GM21619 (cell line): ENCODE data around the gene CYP1B1.
"Not testable (repeated sequence)": the region's sequence is repeated elsewhere in the genome, so short reads cannot be mapped to it uniquely, and the experiment has no call there.

Source experiments
- ATAC-seq: cut with Tn5 transposase; IDR thresholded peaks from one replicate; pipeline ENCODE4 v1.9.1; 2021; ENCODE audit not compliant: unreplicated experiment

The CYP1B1 gene

DNA sequence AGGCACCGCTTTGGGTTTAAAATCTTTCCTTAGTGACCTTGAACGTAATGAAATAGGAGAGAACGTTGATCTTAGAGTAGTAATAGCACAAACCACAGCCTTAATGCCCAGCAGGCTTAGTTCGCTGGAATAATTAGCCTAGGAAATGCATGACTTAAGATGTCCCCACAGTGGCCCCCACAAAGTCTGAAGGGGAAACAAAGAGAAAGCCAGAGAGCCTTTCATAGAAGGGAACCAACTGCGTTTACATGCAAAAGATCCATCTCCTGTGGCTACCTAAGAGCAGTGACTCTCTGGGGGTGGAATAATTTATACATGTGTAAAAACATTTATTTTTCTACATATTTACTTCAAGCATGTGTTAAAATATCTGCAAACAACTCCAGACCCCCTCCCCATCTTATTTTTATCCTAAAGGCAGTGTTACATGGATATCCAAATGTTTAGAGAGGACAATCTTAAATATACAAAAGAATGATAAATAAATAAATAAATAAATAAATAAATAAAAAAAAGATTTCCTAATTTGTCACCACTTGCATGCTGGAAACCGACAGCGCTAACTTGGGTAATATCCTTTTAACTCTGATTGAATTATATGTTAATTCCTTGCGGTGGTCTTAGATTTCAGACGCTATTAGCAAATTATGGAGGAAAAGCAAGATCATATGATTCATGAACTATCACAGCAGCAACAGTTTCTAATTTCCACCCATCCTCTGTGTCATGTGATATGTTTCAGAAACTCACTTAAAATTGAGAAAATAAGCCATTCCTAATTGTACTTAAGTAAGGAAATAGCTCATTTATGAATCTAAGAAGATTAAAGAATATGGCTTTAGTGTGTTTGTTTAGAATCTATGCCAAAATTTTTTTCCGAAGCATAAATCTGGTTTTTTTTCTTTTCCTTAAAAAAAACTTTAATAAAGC is 23.4 kb upstream of the CYP1B1 start:
- ATAC-seq: no peak

DNA sequence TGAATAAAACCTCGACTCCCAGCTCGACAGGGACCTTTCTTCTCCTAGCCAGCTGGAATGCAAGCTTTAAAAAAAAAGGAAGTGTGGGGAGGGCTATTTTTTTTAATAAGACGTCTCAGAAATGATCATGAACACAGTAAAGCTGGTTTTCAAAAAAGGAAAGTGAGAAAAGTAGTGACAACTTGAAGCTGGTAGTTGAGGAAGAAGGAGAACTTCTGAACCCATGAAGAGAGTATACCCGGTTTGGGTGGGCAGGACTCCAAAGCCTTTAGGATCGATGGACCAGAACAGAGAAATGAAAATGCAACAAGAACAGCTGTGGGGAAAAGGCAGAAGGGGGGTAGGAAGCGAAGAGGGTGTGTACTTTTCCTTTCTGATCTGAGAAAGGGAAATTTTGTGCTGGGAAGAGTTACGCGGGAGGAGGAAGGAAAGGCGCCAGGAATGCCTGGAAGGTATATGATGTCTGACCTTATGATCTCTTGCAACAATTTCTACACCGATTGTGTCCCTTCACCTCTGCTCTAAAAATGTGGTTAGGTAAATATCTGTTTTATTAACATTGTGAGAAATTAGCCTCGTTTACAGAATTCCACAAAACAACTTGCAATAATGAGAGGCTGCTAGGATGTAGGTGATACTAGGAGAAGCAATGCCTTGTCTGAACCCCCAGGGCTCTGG is 22.6 kb upstream of the CYP1B1 start:
- ATAC-seq: no peak

DNA sequence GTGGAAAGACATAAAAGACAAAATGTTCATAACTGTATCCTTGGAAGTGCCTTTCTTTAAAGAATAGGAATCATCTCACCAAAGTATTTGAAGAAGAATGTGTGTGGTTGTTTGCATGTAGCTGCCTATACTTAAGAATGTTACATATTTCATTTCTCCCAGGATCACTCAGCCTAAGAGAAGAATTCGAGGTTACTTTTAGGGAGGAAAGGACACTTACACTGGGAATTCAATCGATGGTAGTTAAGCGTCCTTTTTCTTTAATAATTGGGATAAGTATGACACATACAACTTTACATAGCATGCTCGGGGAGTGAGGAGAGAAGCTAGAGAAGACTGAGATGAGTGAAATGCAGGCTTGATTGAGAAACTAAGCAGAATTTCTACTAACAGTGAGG is 22.0 kb upstream of the CYP1B1 start:
- ATAC-seq: no peak

DNA sequence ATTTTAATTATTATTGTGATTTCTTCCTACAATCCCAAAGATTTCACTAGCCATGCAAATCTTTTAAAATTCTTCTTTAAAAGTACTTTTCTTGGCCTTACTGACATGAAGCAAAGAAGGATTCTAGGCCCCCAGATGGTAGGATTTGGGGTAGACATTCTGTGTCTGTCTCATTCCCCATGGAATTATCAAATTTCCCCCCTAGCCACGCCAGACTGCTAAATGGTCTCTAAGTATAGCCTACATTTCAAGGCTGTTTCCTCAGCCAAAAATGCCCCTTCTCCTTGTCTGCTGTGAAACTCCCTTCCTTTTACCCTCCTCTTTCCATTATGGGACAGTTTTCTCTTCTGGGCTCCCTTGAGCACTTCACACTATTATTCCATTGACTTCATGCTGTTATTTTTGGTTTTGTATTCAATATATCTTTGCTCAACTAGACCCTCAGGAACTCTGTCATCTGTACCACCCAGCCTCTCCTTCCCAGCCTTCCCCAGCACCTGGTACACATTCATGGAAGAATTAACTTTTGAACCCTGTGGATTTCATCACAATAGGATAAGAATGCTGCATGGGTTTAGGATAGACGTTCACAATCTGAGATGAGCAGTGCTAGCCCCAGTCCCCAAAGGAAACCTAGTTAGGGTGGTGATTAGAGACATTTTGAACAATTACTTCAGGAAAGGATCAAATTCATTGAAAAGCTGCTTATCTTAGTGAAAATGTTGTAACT is 21.5 kb upstream of the CYP1B1 start:
- no peak for ATAC-seq

GRCh38 chr2:38095996-38096861 is 20.3 kb upstream of the CYP1B1 start:
- peak; percentile 49 for ATAC-seq

GRCh38 chr2:38095079-38095995 is 19.4 kb upstream of the CYP1B1 start:
- ATAC-seq: no peak

DNA sequence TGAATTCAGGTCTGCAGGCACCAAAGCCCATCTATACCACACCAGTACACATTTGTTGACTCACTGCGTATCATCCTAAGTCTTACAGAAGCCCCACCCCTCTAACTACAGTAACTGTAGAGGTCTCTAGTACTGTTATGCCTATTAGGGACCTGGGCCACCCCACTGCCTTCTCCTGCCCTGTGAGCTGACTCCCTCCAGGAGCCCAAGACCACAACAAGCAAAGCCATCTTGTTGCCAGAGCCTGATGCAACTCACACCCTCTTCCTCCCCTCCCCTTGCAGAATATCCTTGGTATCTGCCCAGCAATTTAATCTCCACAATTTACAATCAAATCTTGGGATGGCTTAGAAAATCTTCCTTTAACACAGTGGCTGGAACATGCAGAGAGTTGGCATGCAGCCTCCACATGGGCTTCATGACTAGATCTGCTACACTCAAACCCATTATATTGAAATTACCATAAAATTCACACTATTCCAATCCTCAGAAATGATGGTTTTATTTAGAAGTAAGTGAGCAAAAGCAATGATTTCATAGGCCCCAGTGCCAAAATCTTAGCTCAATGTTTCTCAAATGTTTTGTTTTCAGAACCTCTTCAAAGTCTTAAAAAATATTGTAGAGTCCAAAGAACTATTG is 17.7 kb upstream of the CYP1B1 start:
- no peak for ATAC-seq

DNA sequence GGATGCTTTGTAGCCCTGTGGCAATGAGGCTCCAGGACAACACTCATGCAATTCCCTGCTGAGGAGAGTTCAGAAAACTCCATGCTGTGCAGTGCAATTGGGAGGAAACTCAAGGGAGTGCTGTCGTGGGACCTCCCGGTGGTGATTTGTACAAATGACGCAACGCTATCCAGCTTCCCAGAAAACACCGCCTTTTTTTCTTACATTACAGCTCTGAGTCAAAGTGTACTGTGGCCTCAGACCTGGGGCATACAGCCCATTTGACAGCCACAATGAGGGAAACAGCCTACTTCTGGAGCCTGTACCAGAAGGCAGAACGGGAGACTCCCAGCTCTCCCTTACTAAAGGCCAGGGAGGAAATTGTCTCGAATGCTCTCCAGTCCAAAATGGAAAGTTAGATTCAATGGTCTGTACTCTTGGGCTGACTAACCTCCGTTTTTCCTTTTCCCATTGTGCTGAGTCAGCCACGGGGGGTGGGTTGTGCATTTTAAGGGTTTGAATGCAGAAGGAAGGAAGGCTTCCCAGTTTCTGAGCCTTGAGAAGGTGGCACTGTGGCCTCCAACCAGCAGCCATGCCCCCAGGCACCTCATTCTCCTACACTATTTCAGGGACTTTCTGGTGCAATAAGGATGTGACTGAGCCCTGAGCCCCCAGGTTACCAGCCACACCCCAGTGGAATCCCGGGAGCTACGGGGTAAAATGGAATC is 16.4 kb upstream of the CYP1B1 start:
- ATAC-seq: no peak

- ATAC-seq: no peak
Measured at GRCh38 chr2:38091760-38092159, 15.8 kb upstream of the CYP1B1 start.

DNA sequence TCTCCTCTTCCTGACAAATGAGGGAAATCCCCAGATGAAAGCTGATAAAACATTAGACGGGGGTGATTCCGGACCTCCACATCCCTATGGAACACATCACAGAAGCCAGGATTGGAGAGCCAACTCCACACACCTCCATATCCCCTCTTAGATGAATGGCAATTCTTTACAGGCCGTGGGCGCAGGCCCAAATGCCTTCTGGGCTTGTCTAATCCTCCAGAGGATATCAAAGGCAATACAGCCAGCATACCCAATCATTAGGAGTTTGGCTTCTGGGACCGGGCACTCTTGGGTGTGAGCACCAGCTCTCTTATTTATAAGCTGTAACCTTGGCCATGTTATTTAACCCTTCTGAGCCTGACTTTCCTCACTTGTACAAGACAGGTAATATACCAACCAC is 15.0 kb upstream of the CYP1B1 start:
- no peak for ATAC-seq

GRCh38 chr2:38090212-38090611 is 14.3 kb upstream of the CYP1B1 start:
- not testable (repeated sequence) for ATAC-seq

DNA sequence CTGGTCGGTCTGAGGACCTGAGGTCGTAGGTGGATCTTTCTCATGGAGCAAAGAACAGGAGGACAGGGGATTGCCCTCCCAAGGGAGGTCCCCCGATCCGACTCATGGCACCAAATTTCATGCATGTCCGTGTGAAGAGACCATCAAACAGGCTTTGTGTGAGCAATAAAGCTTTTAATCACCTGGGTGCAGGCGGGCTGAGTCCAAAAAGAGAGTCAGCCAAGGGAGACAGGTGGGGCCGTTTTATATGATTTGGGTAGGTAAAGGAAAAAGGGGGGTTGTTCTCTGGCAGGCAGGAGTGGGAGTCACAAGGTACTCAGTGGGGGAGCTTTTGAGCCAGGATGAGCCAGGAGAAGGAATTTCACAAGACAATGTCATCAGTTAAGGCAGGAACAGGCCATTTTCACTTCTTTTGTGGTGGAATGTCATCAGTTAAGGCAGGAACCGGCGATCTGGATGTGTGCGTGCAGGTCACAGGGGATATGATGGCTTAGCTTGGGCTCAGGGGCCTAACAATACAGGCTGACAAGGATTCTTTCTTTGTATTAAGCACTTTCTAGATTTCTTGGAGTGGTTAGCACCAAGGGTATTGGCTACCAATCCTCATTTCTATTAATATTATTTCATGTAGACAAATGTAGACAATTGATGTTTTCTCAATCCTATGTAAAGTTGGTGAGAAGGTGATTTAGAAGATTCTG is 10.2 kb upstream of the CYP1B1 start:
- not testable (repeated sequence) for ATAC-seq

- not testable (repeated sequence) for ATAC-seq
Measured at GRCh38 chr2:38084556-38084955, 8.6 kb upstream of the CYP1B1 start.

DNA sequence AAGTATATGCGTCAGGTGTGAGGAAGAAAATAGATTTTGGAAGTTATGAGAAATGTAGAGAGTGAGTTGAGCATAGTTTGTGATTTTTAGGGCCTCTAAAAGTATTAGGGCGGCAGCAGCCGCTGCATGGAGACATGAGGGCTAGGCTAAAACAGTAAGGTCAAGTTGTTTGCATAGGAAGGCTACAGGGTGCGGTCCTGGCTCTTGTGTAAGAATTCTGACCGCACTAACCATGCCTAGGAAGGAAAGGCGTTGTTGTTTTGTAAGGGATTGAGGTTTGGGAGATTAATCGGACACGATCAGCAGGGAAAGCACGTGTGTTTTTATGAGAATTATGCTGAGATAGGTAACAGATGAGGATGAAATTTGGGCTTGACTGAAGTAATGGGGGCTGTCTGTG is 6.8 kb upstream of the CYP1B1 start:
- ATAC-seq: not testable (repeated sequence)

DNA sequence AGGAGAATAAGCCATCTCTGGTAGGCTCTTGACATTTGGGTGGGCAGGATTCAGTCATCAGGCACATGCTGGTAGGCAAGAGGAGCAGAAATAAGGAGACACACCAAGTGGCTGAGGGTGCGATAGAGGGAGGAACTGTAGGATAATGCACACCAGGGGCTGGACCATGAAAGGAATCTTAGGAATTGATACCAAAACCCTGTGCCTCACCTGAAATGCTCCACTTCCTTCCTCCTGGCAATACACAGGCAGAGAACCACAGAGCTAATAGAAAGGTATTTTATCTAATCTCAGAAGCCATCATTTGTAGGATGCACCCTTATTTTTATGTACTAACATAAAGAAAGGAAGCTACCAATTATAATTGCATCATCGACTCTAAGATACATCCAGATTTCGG is 4.4 kb upstream of the CYP1B1 start:
- ATAC-seq: no peak

GRCh38 chr2:38079116-38080052 is 3.4 kb upstream of the CYP1B1 start:
- ATAC-seq: no peak

DNA sequence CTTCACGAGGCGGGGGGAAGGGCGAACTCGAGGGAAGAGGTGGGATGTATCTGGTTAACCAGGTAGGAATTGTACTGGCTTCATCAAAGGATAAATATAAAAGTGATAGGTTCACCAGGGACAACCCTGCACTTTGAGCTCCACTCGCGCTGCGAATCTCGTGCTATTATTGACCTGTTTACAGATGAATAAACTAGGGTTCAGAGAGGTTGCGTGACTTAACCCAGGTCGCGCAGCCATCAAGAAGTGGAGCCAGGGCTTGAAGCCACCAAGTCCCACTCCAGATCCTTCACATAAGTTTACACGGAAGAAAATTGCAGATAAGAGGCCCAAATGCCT is 1.4 kb upstream of the CYP1B1 start:
- no peak for ATAC-seq
